ENCODE data around the gene CATSPERD. TPM values are rescaled to one million over a fixed set of nuclear protein-coding genes. Genes with fewer than 3 reads are reported as not detected.
A peak's percentile ranks its signal among the peaks of the same experiment; 100 is the strongest.

Gene CATSPERD
- total and polyA plus RNA-seq, 9 of the 15 experiments (the other 6 are each of a cell fraction or from before 2014, with no cell fraction given) = not detected

DNA sequence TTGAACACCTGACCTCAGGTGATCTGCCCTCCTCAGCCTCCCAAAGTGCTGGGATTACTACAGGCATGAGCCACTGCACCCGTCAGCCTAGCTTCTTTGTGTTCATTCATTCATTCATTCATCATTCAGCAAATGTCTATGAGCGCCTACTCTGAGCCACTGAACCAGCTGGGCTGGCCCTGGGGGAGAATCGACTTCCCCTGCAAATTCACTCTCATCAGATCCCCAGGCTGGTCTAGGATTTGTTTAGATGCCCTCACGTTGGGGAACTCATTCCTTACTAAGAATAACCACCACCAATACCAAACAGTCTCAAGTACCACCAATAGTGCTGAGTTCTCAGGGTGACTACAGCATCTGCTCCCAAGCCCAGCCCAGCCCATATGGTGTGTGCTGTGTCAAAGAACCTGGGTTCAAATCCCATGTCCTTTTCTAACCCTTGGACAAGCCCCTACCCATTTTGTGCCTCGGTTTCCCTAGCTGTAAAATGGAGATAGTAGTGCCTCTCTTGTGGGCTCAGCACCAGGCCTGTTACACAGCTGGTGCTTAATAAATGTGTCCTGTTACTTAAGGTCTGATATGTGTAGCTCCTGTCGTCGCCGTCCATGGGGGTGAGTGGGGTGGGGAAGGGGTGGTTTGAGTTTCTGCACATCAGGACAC is 101.2 kb downstream of the CATSPERD start:
- TF ChIP-seq GTF2B (IDR thresholded peaks at IDR 0.05; ENCODE audit: extremely low read depth, insufficient read length) (peak; percentile 56), POLR2AphosphoS5 (IDR thresholded peaks at IDR 0.05; ENCODE audit: control insufficient read depth, insufficient read depth, low read depth, low read length) (peak; percentile 69; the same call in 1 of the 2 replicates), SIN3A (IDR thresholded peaks at IDR 0.05; ENCODE audit: borderline replicate concordance in 2 of 2, control insufficient read depth in 1 of 2, low read depth in 2 of 2, low read length in 2 of 2) (0 out of 4 replicates have a peak, but pooled peaks of 1 of the 2 experiments have one; percentile 14), CXXC5 (CRISPR knock-in tag; IDR thresholded peaks at IDR 0.05) (no peak), ZNF24 (IDR thresholded peaks at IDR 0.05) (peak; percentile 91), RCOR1 (IDR thresholded peaks at IDR 0.05; ENCODE audit: borderline replicate concordance in 1 of 2, low read depth in 2 of 2, low read length in 2 of 2) (no peak), PML (IDR thresholded peaks at IDR 0.05; ENCODE audit: low read length) (peak; percentile 65; the same call in 1 of the 2 replicates), CBX1 (IDR thresholded peaks at IDR 0.05; ENCODE audit: low read depth) (peak; percentile 38; the same call in 1 of the 2 replicates), TBP (optimal IDR thresholded peaks at IDR 0.05; ENCODE audit: low read depth, low read length) (peak; percentile 77), POLR2A (conservative IDR thresholded peaks at IDR 0.05) (peak; percentile 72), TEAD4 (IDR thresholded peaks at IDR 0.05; ENCODE audit: low read length) (0 out of 2 replicates have a peak, but pooled peaks have one; percentile 16), TEAD4 (CRISPR knock-in tag; IDR thresholded peaks at IDR 0.05; ENCODE audit: borderline replicate concordance) (no peak), HBP1 (CRISPR knock-in tag; IDR thresholded peaks at IDR 0.05) (no peak)
- no peak overlapping the region for H3K4me3 ChIP-seq
- H3K4me1 ChIP-seq (replicated peaks in 1 of 2; ENCODE audit: control insufficient read depth in 2 of 2, insufficient read depth in 2 of 2, low read length in 2 of 2) = peaks cover 0 to 33% of the 10 kb centered on the region in 2 experiments; a peak in 3 of 5 replicates
- no peaks in the 10 kb centered on the region for H4K20me1 ChIP-seq (replicated peaks; ENCODE audit: control insufficient read depth, insufficient read depth, low read length)
- no peak overlapping the region for H2AFZ ChIP-seq (ENCODE audit: low read depth, low read length)
- intact Hi-C loops (cut with micrococcal nuclease) = loop anchor here (2.0 kb wide), 1 partner anchor 17 kb away; the partner anchor contains the start of gene NRTN
- WGBS (ENCODE audit: insufficient coverage, low coverage, missing lambda C conversion rate) = 17% methylated on average over 8 of the region's 8 CpGs
- no peaks in the 10 kb centered on the region for H3K9me3 ChIP-seq (replicated peaks; ENCODE audit: control insufficient read depth, insufficient read depth, low read depth, low read length)
- ATAC-seq (no peak), DNase-seq (ENCODE audit: extremely low read depth in 1 of 4, low spot score in 3 of 4) (no peak), FAIRE-seq (no peak)
- H3K27me3 ChIP-seq (ENCODE audit: control insufficient read depth in 2 of 2, insufficient read depth in 2 of 2, low read length in 2 of 2) = no peaks in the 10 kb centered on the region
- H3K27ac ChIP-seq (ENCODE audit: extremely low read depth, low read depth, low read length) = no peak overlapping the region
- in situ Hi-C loops (cut with MboI) = no loop called here
- ChIA-PET CTCF (ENCODE audit: low intra/inter-chr PET ratio) (interaction anchor here (3.3 kb wide), 1 partner anchor 17 kb away, joined by 20 read pairs; the partner anchor contains the start of gene NRTN), POLR2A (interaction anchor here (0.6 to 1.2 kb wide), 4 partner anchors 10 to 44 kb away, joined by 3 to 4 read pairs (median 3); no protein-coding TSS in a partner anchor)
- BruUV-seq (replicated peaks) = no TSS peak
- H3K9ac ChIP-seq (ENCODE audit: insufficient read depth in 1 of 2, low read depth in 2 of 2, low read length in 2 of 2) = no peak overlapping the region; a peak in 1 of 4 replicates
- H3K4me2 ChIP-seq (ENCODE audit: insufficient read depth, low read length) = no peak overlapping the region
- H3K36me3 ChIP-seq (ENCODE audit: control insufficient read depth, insufficient read depth, low read length) = no peaks in the 10 kb centered on the region
- H3K79me2 ChIP-seq (ENCODE audit: control insufficient read depth, insufficient read depth, low read length) = no peaks in the 10 kb centered on the region
- H3K9me1 ChIP-seq (ENCODE audit: control insufficient read depth, insufficient read depth, low read length) = no peaks in the 10 kb centered on the region

All from K562 (cell line).